ENCODE data around the gene BFSP1. TPM values are rescaled to one million over a fixed set of nuclear protein-coding genes. Genes with fewer than 3 reads are reported as not detected.

Gene BFSP1
- total RNA-seq, 4 donors from 2014 or later = 0.38 to 2.0 (median 0.98) TPM

DNA sequence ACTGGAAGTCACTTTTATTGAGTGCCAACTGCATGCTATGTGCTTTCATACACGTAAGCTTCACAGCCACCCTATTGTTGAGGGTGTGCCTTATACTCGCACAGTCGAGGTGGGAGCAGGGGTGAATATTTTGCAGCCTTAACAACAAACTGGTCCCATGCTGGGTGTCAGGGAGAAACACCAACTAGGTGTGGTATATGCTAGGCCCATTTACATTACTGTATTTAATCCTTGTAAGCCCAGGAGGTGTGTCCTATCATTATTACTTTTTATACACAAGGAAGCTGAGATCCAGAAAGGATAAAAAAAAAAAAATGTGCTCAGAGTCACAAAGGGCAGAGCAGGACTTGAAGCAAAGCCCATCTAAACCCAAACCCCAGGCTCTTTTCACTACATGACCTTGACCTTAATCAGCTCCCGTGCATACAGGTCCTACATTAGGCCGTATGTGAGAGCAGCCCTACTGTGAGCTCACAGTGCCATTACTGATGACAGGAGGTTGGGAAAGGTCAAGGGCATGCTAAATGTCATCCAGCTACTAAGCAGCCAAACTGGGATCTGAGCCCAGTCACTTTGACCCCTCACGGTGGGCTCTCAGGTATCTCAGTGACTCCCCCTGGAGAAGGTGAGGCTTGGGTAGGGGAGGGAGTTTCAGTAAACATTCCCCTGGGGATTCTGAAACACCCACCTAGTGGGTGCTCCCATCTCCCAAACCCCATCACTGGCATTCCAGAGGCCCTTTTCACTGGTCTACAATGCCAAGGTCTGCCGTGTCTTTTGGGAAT, 61.7 kb downstream of the BFSP1 start:
- no peak for ATAC-seq (ENCODE audit: low FRiP score)
- TF ChIP-seq, protein P1, sequence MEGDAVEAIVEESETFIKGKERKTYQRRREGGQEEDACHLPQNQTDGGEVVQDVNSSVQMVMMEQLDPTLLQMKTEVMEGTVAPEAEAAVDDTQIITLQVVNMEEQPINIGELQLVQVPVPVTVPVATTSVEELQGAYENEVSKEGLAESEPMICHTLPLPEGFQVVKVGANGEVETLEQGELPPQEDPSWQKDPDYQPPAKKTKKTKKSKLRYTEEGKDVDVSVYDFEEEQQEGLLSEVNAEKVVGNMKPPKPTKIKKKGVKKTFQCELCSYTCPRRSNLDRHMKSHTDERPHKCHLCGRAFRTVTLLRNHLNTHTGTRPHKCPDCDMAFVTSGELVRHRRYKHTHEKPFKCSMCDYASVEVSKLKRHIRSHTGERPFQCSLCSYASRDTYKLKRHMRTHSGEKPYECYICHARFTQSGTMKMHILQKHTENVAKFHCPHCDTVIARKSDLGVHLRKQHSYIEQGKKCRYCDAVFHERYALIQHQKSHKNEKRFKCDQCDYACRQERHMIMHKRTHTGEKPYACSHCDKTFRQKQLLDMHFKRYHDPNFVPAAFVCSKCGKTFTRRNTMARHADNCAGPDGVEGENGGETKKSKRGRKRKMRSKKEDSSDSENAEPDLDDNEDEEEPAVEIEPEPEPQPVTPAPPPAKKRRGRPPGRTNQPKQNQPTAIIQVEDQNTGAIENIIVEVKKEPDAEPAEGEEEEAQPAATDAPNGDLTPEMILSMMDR (IDR thresholded peaks at IDR 0.05) = no peak
- no peak for DNase-seq (ENCODE audit: low spot score)

DNA sequence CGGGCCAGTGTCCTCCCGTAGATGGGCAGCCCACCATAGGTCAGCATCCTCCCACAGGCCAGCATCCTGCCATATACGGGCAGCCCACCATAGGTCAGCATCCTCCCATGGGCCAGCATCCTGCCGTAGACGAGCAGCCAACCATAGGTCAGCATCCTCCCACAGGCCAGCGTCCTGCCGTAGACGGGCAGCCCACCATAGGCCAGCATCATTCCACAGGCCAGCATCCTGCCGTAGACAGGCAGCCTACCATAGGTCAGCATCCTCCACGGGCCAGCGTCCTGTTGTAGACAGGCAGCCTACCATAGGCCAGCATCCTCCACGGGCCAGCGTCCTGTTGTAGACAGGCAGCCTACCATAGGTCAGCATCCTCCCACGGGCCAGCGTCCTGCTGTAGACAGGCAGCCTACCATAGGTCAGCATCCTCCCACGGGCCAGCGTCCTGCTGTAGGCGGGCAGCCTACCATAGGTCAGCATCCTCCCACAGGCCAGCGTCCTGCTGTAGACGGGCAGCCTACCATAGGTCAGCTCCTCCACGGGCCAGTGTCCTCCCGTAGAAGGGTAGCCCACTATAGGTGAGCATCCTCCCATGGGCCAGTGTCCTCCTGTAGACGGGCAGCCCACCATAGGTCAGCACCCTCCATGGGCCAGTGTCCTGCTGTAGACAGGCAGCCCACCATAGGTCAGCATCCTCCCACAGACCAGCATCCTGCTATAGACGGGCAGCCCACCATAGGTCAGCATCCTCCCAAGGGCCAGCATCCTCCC, 62.9 kb downstream of the BFSP1 start:
- TF ChIP-seq, protein P1 (IDR thresholded peaks at IDR 0.05) = no peak
- ATAC-seq (ENCODE audit: low FRiP score) (no peak), DNase-seq (ENCODE audit: low spot score) (no peak)

DNA sequence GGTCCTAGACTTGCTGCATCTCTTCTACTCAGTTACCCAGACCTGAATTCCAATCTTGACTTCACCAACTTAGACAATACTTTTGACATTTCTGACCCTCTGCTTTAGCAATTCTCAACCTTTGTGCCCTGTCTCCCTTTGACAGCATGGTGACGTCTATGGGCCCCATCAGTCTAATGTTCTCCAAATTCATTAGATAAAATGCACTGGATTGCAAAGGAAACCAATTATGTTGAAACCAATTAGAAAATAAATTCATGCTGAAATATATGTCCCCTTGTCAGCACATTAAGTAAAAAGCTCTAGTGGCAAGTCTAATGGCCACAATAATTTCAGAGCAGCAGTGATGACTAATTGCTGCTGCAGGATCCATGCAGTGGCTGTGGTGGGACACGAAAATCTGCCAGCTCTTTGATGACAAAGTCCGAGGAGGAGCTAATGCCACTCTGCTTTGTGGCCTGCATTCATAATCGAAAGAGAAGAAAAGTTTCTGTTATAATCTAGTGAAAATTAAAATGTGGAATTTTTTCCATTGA, 64.0 kb downstream of the BFSP1 start:
- DNase-seq (ENCODE audit: low spot score) (no peak), ATAC-seq (ENCODE audit: low FRiP score) (no peak)
- TF ChIP-seq, protein P1 (IDR thresholded peaks at IDR 0.05) = no peak

DNA sequence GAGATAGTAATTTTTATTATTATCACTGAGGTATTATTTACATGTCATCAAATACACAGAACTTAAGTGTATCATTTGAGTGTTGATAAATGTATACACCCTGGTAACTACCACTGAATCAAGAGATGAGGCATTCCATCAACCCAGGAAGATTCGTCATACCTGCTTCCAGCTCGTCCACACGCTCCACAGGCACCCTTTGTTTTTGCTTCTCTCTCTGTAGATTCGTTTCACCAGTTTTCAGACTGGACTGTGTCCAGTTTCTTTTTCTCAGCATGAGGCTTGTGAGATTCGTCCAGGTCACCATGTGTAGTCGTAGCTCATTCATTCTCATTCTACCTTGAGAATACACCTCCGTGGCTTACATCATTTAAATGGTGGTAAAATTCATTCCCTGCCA, 64.5 kb downstream of the BFSP1 start:
- TF ChIP-seq, protein P1 (IDR thresholded peaks at IDR 0.05) = no peak
- ATAC-seq (ENCODE audit: low FRiP score) (no peak), DNase-seq (ENCODE audit: low spot score) (no peak)

DNA sequence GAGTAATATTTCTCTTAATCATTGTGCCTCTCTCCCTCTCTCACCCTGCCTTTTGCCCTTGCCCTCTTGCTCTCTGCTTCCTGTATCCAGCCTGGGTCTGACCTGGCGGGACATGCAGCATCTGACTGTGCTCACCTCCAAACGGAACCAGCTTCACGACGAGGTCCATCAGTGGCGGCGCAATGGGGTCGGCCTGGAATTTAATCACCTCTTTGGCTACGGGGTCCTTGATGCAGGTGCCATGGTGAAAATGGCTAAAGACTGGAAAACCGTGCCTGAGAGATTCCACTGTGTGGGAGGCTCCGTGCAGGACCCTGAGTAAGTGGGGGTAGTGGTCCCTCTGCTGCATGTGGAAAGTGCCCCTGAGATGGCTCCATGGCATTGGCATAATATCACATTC, 65.9 kb downstream of the BFSP1 start:
- DNase-seq (ENCODE audit: low spot score) = no peak
- TF ChIP-seq, protein P1 (IDR thresholded peaks at IDR 0.05) = no peak
- ATAC-seq (ENCODE audit: low FRiP score) = no peak

DNA sequence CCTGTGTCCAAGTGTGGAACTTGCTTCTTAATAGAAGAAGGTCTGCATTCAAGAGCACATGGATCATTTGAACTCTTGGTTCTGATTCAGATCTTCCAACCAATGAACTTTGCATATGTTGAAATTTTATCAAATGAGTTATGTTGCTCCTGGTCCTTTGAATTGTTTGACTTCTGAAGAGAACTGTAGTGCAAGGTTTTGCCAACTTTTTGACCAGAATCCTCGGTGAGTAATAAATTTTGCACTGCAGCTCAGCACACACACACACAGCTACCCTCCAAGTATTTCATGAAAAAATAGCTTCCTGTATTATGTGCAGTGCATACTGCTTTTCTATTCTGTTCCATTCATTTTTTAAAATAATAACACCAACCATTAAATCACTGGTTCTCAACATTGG, 67.5 kb downstream of the BFSP1 start:
- TF ChIP-seq, protein P1 (IDR thresholded peaks at IDR 0.05) = no peak
- no peak for ATAC-seq (ENCODE audit: low FRiP score)
- no peak for DNase-seq (ENCODE audit: low spot score)
